Measurements from ENCODE around the gene DLGAP4.

GRCh38 chr20:36549942-36550789, 244.0 kb downstream of the DLGAP4 start:
- TF ChIP-seq CTCF (optimal IDR thresholded peaks at IDR 0.05 in 1 of 3, IDR thresholded peaks at IDR 0.05 in 1 of 3, conservative IDR thresholded peaks at IDR 0.05 in 1 of 3; ENCODE audit: extremely low read depth in 1 of 3, insufficient read depth in 2 of 3, low read length in 3 of 3) = no peak
- TF ChIP-seq EZH2 (IDR thresholded peaks at IDR 0.05; ENCODE audit: low read length) = no peak
